H1 (cell line): Measurements from ENCODE around the gene AHNAK2.

Experiments
- CBX5 ChIP-seq: fragments of 300-800, 300-1000 bp; sonication (generic); IDR thresholded peaks from 2 replicates; pipeline ENCODE4 v1.7.1; 2016; ENCODE audit warnings: antibody characterized with exemption, low read length, low read depth
- EZH2 ChIP-seq: fragments of 200-600 bp; sonication (generic); IDR thresholded peaks from 2 replicates; pipeline ENCODE4 v1.7.1; 2012; ENCODE audit warnings: low read depth, mild to moderate bottlenecking, moderate library complexity, low read length, inconsistent platforms; ENCODE audit not compliant: severe bottlenecking
- PHF8 ChIP-seq: fragments of 200-600 bp; sonication (generic); conservative IDR thresholded peaks from 2 replicates; pipeline ENCODE4 v1.7.1; 2012; ENCODE audit warnings: low read depth, mild to moderate bottlenecking, inconsistent platforms, low read length, moderate library complexity
- TF ChIP-seq, protein P1 (sequence below), 3 experiments: IDR thresholded peaks; 1 replicate in 2 of 3; 2 replicates in 1 of 3; pipeline versions ENCODE4 v1.5.1 to v1.6.1; 2011; ENCODE audit warnings: low read length in 3 of 3, mild to moderate bottlenecking in 3 of 3, inconsistent platforms in 2 of 3, low read depth in 1 of 3, moderate library complexity in 1 of 3; ENCODE audit not compliant: insufficient read depth in 1 of 3; ENCODE audit errors: control extremely low read depth in 1 of 3
- TF ChIP-seq, protein P2 (sequence below): IDR thresholded peaks from 2 replicates; pipeline ENCODE4 v1.6.1; 2011; ENCODE audit warnings: low read depth, mild to moderate bottlenecking, low read length; ENCODE audit not compliant: insufficient read depth

DNA sequence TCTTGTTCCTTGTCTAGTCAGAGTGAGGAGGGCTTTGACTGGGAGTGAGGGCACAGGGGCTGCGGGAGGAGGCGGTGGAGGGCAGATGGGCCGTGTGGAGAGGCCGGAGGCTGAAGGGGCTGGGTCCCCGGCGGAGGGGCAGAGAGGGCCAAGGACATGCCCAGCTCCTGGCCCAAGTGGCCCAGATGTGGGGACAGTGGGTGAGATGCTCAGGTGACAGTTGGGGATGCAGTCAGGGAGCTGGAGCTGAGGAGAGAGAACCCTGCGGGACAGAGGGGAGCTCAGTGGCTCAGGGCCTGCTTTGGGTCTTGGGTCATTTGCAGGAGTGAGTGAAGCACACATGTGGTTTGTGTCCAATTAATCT, 80.0 kb downstream of the AHNAK2 start:
- TF ChIP-seq EZH2: no peak
- TF ChIP-seq PHF8: no peak
- TF ChIP-seq CBX5: no peak
- TF ChIP-seq, protein P1, sequence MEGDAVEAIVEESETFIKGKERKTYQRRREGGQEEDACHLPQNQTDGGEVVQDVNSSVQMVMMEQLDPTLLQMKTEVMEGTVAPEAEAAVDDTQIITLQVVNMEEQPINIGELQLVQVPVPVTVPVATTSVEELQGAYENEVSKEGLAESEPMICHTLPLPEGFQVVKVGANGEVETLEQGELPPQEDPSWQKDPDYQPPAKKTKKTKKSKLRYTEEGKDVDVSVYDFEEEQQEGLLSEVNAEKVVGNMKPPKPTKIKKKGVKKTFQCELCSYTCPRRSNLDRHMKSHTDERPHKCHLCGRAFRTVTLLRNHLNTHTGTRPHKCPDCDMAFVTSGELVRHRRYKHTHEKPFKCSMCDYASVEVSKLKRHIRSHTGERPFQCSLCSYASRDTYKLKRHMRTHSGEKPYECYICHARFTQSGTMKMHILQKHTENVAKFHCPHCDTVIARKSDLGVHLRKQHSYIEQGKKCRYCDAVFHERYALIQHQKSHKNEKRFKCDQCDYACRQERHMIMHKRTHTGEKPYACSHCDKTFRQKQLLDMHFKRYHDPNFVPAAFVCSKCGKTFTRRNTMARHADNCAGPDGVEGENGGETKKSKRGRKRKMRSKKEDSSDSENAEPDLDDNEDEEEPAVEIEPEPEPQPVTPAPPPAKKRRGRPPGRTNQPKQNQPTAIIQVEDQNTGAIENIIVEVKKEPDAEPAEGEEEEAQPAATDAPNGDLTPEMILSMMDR (IDR thresholded peaks at IDR 0.05; ENCODE audit: control extremely low read depth in 1 of 3, insufficient read depth in 1 of 3, low read depth in 1 of 3, low read length in 3 of 3): no peak
- TF ChIP-seq, protein P2, sequence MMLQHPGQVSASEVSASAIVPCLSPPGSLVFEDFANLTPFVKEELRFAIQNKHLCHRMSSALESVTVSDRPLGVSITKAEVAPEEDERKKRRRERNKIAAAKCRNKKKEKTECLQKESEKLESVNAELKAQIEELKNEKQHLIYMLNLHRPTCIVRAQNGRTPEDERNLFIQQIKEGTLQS: no peak
